Left ventricle myocardium superior (tissue), 1 donor: ENCODE data around the gene TNFRSF12A. TPM values are rescaled to one million over a fixed set of nuclear protein-coding genes. Genes with fewer than 3 reads are reported as not detected.
A peak's percentile ranks its signal among the peaks of the same experiment; 100 is the strongest.

Experiments used
- ATAC-seq: fragments of 200-7000 bp; cut with Tn5 transposase; one replicate; pipeline ENCODE4 v1.9.1; 2020; ENCODE audit warnings: mild to moderate bottlenecking, moderate library complexity
- DNase-seq: peaks from one replicate; pipeline ENCODE4 v3.0.0-alpha.2; 2020
- intact Hi-C: fragments of 100-400 bp; cut with micrococcal nuclease; formaldehyde crosslinking; loops from one replicate; pipeline ENCODE4 v1.11.0; 2022
- total RNA-seq: library from RNA; stranded (reverse); fragmentation: NEBNext Ultra II Directional; extraction: Animal tissue kit (Norgen Biotek cat#: 25700); gene quantifications from one replicate; pipeline ENCODE4 v1.2.1, GENCODE V29; 2021
- donor health status: DM: no; HTN: yes; CAD: no; lungs with severe emphysema.

The TNFRSF12A gene
- total RNA-seq, 1 donor from 2014 or later, result 17.7 TPM

- ATAC-seq (peak; percentile 1), DNase-seq (no peak)
- intact Hi-C loops, result no loop called here
Measured at GRCh38 chr16:3022684-3023414, 2.7 kb downstream of the TNFRSF12A start.

GRCh38 chr16:3023415-3023668 is 3.2 kb downstream of the TNFRSF12A start:
- intact Hi-C loops, result no loop called here
- DNase-seq, result no peak
- peak; percentile 0 for ATAC-seq

GRCh38 chr16:3023669-3024478 is 3.7 kb downstream of the TNFRSF12A start, which contains the start of the genes HCFC1R1 and THOC6:
Gene HCFC1R1 (minus strand): TSS chr16:3023942. CDS start chr16:3023941, 1 bp downstream.
Gene THOC6 (plus strand): TSS chr16:3024035. CDS start chr16:3024327, 292 bp downstream.
- DNase-seq, result peak; percentile 99
- peak; percentile 67 for ATAC-seq
- intact Hi-C loops, result no loop called here

- intact Hi-C loops, result no loop called here
- ATAC-seq, result no peak
- no peak for DNase-seq
Measured at GRCh38 chr16:3025032-3026002, 5.1 kb downstream of the TNFRSF12A start.

- no peak for ATAC-seq
- intact Hi-C loops, result no loop called here
- peak; percentile 20 for DNase-seq
Measured at GRCh38 chr16:3026003-3026378, 5.8 kb downstream of the TNFRSF12A start.

- intact Hi-C loops, result no loop called here
- DNase-seq (peak; percentile 13), ATAC-seq (no peak)
Measured at GRCh38 chr16:3026609-3027488, 6.7 kb downstream of the TNFRSF12A start.

DNA sequence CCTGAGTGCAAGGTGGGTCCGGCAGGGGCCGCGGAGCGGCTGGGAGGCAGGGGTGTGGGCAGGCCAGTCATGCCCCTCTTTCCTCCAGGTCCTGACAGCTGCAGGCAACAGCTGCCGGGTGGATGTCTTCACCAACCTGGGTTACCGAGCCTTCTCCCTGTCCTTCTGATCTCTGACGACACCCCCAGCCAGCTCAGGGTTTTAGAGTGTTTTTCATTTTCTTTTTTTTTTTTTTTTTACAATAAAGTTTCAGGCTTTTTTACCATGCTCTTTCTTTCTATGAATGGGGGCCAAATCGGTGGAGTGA is 7.3 kb downstream of the TNFRSF12A start:
- intact Hi-C loops, result no loop called here
- no peak for ATAC-seq
- peak; percentile 25 for DNase-seq

GRCh38 chr16:3027983-3028715 is 8.0 kb downstream of the TNFRSF12A start:
- peak; percentile 92 for DNase-seq
- intact Hi-C loops, result no loop called here
- ATAC-seq, result peak; percentile 41

DNA sequence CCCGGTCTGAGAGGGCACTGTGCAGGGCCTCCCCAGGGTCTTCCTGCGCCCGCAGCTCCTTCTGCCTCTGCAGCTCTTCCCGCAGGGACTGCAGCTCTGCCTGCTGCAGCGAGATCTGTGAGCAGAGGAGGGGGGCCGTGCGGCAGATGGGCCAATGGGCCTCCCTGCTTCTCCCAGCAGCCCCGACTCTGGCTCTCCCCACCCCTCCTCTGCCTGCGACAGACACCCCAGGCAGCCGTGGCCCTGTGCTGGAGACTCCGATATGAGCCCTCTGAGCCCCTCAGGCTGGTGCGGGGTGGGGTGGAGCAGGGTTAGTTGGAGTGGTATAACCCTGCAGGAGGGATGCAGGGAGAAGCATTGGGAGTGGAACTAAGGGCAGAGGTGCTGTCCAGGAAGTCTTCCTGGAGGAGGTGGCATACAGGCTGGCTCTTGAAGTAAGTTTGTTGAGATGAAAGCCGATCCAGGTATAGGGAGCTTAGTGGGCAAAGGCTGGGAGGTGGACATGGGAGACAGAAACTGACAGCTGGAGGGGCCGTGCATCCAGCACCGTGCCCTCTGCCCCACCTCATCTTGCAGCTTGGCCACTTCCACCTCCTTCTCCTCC is 8.7 kb downstream of the TNFRSF12A start:
- no peak for DNase-seq
- ATAC-seq, result no peak
- intact Hi-C loops, result no loop called here

DNA sequence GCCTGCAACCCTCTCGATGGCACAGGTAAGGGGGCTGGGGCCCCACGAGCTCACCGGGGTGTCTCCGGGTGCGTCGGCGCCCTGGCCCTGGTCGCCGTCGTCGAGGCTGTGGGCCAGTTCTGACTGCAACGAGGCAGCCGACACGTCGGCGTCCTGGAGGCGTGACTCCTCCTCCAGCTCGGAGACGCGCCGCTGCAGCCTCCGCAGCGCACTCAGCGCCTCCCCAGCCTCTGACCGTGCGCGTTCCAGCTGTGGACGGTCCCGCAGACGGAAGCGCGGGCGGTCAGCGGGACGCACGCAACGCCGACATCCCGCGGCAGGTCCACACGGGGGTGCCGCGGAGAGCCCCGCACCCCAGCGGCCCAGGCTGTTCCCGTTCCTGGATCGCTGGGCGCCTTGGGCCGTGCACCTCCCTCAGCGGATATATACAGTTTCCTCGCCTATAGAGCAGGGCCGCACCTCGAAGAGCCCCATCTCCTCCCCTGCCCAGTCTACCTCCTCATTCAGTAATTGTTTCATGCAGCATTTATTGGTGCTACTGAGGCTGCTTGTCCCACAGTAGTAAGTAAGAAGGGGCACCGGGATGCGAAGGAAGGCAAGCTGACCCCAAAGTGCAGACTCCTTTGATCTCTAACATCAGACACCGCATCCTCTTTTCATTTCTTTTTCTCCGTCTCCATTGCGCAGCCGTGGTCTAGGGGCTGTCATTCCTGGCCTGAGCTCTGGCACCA is 9.5 kb downstream of the TNFRSF12A start:
- DNase-seq (no peak), ATAC-seq (no peak)
- intact Hi-C loops, result no loop called here

GRCh38 chr16:3030222-3031212 is 10.3 kb downstream of the TNFRSF12A start:
- ATAC-seq, result no peak
- no peak for DNase-seq
- intact Hi-C loops, result no loop called here

DNA sequence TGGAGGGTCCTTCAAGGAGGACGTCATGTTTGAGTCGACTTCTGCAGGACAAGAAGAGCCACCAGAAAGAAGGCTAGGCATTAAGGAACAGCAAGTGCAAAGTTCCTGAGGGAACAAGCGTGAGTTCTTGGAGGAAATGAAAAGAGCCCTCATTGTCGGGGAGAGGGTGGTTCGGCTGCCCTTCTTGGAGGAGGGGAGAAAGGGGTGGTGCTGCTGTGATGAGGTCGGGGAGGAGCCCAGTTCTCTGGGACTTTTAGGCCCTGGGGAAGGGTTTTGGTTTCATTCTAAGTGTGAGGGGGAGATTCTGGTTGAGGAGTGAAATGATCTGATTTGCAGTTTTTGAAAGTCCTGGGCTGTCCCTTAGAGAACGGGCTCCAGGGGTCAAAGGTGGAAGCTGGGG is 12.5 kb downstream of the TNFRSF12A start:
- ATAC-seq, result no peak
- no peak for DNase-seq
- intact Hi-C loops, result no loop called here

DNA sequence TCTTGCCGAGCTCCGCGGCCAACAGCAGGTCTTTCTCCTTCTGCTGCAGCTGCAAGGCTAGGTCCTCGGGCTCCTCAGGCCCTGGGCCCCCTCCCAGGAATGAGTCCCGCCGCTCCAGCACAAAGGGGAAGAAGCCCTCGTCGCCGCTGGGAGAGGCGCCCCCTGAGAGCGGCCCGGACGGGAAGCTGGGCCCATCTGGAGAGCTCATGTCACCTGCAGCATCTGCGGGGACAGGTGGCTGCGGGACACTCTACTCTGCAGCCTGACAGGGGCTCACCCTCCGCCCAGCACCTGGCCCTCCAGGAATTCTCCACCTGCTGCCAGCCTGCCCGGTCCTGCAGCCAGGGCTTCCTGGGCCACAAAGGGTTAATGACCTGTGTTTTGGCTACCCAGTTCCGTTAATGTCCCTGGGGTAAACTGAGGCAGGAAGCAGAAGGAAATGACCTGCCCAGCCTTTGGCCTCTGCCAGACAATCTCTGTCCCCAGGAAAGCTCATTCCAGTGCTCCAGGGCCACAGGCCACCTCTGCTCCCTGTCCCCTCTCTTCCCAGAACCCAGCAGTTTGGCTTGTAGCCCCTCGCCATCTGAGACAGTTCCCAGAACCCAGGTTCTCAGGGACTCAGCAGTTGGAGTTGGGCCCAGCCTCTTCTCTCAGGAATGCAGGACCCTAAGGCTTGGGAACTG is 15.3 kb downstream of the TNFRSF12A start:
- DNase-seq (no peak), ATAC-seq (no peak)
- intact Hi-C loops, result no loop called here

DNA sequence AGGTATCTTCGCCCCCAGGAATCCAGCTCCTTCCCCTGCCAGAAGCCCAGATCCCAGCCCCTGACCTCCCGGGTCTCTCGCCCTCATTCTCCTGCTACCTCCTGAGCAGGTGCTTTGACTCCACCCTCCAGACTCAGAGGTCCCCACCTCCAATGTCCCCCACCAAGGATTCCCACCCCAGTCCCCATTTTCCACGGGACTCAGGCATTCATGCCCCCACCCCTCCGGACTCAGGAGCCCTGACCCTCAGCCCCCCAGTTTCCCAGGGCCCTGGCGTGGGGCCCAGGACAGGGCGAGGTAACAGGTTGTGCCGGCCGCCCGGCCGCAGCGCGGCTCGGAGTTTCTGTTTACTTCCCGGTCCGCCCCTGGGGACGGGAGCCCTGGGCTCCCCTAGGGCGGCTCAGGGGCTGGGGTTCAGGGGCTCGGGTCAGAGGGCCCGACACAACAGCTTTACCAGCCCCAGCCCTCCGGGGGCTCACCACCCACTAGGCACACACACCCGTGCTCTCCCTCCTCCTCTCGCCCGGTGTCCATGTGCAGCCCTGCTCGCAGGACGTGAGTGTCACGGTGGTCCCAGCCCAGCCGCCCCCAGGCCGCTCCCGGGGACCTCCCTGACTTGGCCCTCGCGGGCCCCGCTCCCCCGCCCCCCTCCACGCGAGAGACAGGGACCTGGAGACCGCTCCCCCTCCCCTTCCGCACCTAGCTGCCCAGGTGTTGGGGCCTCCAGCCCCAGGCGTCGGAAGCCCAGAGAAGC is 16.0 kb downstream of the TNFRSF12A start:
- ATAC-seq (no peak), DNase-seq (no peak)
- intact Hi-C loops, result no loop called here
